ENCODE results near the gene MPRIP. TPM values are rescaled to one million over a fixed set of nuclear protein-coding genes. Genes with fewer than 3 reads are reported as not detected.

MPRIP gene
- total RNA-seq, 1 donor from 2014 or later, result 350 TPM

DNA sequence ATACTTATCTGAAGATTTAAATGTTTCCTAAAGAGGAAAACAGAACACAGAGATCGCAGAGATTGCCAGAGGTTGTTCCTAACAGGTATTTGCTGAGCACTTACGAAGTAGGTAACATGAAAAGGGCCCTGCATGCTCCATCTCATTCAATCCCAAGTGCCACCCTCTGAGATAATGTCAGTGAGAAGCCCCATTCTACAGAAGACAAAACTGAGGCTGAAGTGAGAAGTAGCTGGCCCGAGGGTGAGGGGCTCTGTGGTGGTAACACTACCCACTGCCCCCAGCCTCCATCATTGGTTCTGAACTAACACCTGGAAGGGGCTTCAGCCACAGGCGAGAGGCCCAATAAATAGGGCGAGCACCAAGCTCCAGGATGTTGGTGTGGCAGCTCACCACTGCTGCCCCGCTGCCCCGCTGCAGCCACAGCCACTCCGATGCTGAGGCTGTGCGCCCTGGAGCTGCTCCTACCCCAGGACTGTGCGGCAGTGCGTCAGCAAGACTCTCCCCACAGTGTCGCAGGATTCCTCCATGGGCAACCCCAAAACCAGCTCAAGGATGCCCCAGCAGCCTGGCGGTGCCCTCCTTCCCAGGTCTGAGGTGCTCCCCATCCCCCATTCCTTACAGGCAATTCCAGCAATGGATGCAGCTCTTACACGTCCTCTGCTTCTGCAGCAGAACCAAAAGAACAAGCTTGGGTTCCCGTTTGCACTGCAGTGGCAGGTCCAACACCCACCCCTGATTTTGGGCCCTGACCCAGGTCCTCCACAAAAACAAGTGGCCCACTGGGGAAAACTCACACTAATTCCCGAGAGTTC is 184.4 kb downstream of the MPRIP start:
- Histone ChIP-seq H3K4me1 (peaks cover 38% of the 10 kb centered on the region), H3K27me3 (ENCODE audit: low read depth) (no peaks in the 10 kb centered on the region), H3K9me3 (replicated peaks) (no peaks in the 10 kb centered on the region), H3K27ac (replicated peaks) (no peak overlapping the region), H3K36me3 (peaks cover 98% of the 10 kb centered on the region), H3K4me3 (no peak overlapping the region)
- DNase-seq, result no peak
- TF ChIP-seq, protein P1, sequence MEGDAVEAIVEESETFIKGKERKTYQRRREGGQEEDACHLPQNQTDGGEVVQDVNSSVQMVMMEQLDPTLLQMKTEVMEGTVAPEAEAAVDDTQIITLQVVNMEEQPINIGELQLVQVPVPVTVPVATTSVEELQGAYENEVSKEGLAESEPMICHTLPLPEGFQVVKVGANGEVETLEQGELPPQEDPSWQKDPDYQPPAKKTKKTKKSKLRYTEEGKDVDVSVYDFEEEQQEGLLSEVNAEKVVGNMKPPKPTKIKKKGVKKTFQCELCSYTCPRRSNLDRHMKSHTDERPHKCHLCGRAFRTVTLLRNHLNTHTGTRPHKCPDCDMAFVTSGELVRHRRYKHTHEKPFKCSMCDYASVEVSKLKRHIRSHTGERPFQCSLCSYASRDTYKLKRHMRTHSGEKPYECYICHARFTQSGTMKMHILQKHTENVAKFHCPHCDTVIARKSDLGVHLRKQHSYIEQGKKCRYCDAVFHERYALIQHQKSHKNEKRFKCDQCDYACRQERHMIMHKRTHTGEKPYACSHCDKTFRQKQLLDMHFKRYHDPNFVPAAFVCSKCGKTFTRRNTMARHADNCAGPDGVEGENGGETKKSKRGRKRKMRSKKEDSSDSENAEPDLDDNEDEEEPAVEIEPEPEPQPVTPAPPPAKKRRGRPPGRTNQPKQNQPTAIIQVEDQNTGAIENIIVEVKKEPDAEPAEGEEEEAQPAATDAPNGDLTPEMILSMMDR (IDR thresholded peaks at IDR 0.05; ENCODE audit: borderline replicate concordance), result no peak
- intact Hi-C loops (cut with micrococcal nuclease), result no loop called here

DNA sequence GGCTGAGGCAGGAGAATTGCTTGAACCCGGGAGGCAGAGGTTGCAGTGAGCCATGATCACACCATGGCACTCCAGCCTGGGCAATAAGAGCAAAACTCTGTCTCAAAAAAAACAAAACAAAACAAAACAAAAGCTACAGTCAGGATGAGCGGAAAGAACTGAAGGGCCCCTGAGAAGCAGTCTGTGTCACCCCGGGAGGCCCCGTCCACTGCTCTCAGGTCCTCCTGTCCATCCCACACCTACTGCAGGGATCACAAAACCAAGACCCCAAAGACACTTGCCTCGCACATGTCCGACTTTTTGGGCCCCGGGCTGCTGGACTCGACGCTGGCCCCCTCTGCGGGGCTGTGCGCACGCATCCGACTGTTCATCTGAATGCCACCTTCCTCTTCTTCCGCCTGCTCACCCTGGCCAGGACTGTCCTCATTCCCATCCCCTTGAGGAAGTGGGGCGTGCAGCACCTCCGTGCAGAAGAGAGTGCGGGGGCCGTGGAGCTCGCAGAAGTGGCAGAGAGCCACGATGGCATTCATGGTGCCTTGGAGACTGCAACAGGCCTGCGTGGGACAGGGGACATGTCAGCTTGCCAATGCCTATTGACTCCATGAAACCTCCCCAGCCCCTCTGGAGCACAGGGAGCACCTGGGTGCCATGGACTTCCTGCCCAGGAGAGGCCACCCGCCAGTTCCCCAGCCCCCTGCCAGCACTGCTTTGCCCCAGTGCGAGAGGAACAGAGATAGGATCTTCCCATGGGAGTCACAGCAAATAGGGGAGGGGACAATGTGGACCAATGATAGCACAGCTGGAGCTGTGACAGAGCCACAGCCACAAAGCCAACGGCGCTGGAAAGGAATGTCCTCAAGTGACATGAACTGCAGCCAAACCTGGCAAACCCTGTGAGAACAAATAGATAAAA is 185.6 kb downstream of the MPRIP start:
- H3K4me3 ChIP-seq, result no peak overlapping the region
- peak; percentile 68 for DNase-seq
- H3K27me3 ChIP-seq (ENCODE audit: low read depth), result no peaks in the 10 kb centered on the region
- TF ChIP-seq, protein P1 (IDR thresholded peaks at IDR 0.05; ENCODE audit: borderline replicate concordance), result no peak
- intact Hi-C loops (cut with micrococcal nuclease), result no loop called here
- H3K9me3 ChIP-seq (replicated peaks), result no peaks in the 10 kb centered on the region
- H3K36me3 ChIP-seq, result peaks cover 95% of the 10 kb centered on the region
- H3K27ac ChIP-seq (replicated peaks), result peak overlapping the region; percentile 85
- H3K4me1 ChIP-seq, result peaks cover 50% of the 10 kb centered on the region

DNA sequence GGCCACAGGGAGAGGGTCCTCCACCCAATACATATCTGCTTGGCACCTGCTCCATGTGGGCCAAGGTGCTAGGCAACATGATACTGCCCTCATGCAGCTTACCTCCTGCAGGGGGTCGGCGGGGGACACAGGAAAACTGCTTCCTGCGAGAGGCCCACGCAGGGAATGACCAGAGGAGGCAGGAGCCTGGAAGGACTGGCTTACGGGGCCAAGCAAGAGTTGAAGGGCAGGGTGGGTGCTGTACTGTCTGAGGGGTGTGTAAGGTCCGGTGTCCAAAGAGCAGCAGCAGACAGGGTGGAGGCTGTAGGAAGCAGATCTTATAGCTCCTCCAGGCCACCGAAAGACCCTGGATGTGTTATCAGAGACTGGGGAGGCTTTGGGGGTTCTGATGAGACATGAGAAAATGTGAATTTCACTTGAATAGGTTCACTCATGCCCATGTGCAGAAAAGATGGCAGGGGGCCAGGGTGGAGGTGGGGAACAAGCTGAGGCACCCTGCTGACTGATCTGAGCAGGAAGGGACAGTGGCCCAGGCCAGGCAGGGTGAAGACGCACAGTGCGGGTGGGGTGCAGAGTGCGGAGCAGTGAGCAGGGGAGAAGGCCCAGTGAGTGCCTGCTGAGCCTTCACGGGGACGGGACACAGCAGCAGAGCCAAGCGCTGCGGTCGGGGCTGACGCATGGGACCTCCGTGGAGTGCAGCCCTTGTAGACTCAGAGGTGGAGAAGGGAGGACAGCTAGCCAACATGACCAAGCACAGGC is 186.4 kb downstream of the MPRIP start:
- intact Hi-C loops (cut with micrococcal nuclease), result no loop called here
- peaks cover 56% of the 10 kb centered on the region for H3K4me1 ChIP-seq
- peak overlapping the region; percentile 85 for H3K27ac ChIP-seq (replicated peaks)
- no peaks in the 10 kb centered on the region for H3K27me3 ChIP-seq (ENCODE audit: low read depth)
- TF ChIP-seq, protein P1 (IDR thresholded peaks at IDR 0.05; ENCODE audit: borderline replicate concordance), result no peak
- peaks cover 87% of the 10 kb centered on the region for H3K36me3 ChIP-seq
- H3K9me3 ChIP-seq (replicated peaks), result no peaks in the 10 kb centered on the region
- no peak overlapping the region for H3K4me3 ChIP-seq
- DNase-seq, result no peak

DNA sequence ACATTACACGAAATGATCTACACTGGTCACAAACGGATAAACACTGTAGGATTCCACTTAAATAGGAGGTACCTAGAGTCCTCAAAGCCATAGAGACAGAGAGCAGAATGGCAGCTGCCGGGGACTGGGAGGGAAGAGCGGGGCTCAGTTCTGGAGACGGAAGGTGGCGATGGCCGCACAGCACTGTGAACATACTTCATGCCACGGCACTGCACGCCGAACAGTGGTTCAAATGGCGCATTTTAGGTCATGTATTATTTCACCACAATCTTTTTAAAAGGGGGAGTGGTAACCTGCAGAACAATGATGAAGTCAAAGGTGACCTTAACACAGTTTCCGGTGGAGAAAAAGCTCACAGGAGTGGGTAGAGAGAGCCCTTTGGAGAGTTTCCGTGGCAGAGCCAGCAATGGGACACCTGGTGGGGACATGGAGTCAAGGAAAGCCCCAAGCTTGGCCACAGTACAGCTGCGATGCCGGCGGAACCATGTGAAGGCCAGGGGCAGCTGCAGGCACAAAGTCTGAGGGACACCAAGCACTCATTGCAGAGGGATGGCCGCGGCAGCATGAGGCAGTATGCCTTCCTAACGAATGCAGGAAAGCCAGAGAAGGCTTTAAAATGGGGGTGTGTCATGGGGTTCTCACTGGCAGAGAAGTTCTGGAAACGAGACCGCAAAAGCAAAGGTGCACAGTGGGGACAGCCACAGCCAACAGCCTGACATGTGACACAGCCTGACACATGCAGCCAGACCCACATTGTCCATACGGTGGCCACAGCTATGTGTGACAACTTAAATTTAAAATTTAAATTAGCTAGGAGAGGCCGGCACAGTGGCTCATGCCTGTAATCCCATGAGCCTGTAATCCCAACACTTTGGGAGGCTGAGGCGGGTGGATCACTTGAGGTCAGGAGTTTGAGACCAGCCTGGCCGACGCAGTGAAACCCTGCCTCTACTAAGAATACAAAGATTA is 187.4 kb downstream of the MPRIP start:
- TF ChIP-seq, protein P1 (IDR thresholded peaks at IDR 0.05; ENCODE audit: borderline replicate concordance), result no peak
- H3K27ac ChIP-seq (replicated peaks), result peak overlapping the region; percentile 85
- intact Hi-C loops (cut with micrococcal nuclease), result no loop called here
- peaks cover 66% of the 10 kb centered on the region for H3K4me1 ChIP-seq
- peaks cover 77% of the 10 kb centered on the region for H3K36me3 ChIP-seq
- no peaks in the 10 kb centered on the region for H3K27me3 ChIP-seq (ENCODE audit: low read depth)
- DNase-seq, result no peak
- no peak overlapping the region for H3K4me3 ChIP-seq
- H3K9me3 ChIP-seq (replicated peaks), result no peaks in the 10 kb centered on the region
